GM21447 (cell line): ENCODE measurements around the gene HSD17B14.

ENCODE experiments used
- ATAC-seq: cut with Tn5 transposase; IDR thresholded peaks from one replicate; pipeline ENCODE4 v1.9.1; 2021; ENCODE audit not compliant: unreplicated experiment

Gene HSD17B14

GRCh38 chr19:48830965-48831364 lies 5.3 kb downstream of the HSD17B14 start:
- no peak for ATAC-seq

GRCh38 chr19:48830088-48830487 lies 6.2 kb downstream of the HSD17B14 start:
- no peak for ATAC-seq

GRCh38 chr19:48826606-48827020 lies 9.7 kb downstream of the HSD17B14 start:
- ATAC-seq: no peak

GRCh38 chr19:48822514-48822913 lies 13.8 kb downstream of the HSD17B14 start:
- no peak for ATAC-seq

- ATAC-seq: no peak
Measured at GRCh38 chr19:48821633-48822032, 14.7 kb downstream of the HSD17B14 start.

- no peak for ATAC-seq
Measured at GRCh38 chr19:48819366-48819816, 16.9 kb downstream of the HSD17B14 start.

- ATAC-seq: no peak
Measured at GRCh38 chr19:48818234-48818820, 18.0 kb downstream of the HSD17B14 start.

GRCh38 chr19:48817585-48818124 lies 18.6 kb downstream of the HSD17B14 start:
- ATAC-seq: no peak

- no peak for ATAC-seq
Measured at GRCh38 chr19:48815870-48816501, 20.3 kb downstream of the HSD17B14 start.

- ATAC-seq: no peak
Measured at GRCh38 chr19:48814895-48815294, 21.4 kb downstream of the HSD17B14 start.

GRCh38 chr19:48813123-48813913 lies 23.0 kb downstream of the HSD17B14 start:
- no peak for ATAC-seq

GRCh38 chr19:48812094-48812929 lies 24.0 kb downstream of the HSD17B14 start:
- peak; percentile 50 for ATAC-seq

GRCh38 chr19:48810151-48810550 lies 26.1 kb downstream of the HSD17B14 start:
- no peak for ATAC-seq

- ATAC-seq: no peak
Measured at GRCh38 chr19:48807590-48808308, 28.5 kb downstream of the HSD17B14 start.

- no peak for ATAC-seq
Measured at GRCh38 chr19:48806818-48807589, 29.3 kb downstream of the HSD17B14 start.

GRCh38 chr19:48806518-48806817 lies 29.8 kb downstream of the HSD17B14 start:
- ATAC-seq: no peak

- ATAC-seq: no peak
Measured at GRCh38 chr19:48805452-48805851, 30.8 kb downstream of the HSD17B14 start.

GRCh38 chr19:48804496-48804895 lies 31.8 kb downstream of the HSD17B14 start:
- ATAC-seq: no peak

- no peak for ATAC-seq
Measured at GRCh38 chr19:48802623-48803022, 33.7 kb downstream of the HSD17B14 start.
